LNCaP clone FGC (cell line): Measurements from ENCODE around the gene LIPA.
"Not testable (repeated sequence)": the region's sequence is repeated elsewhere in the genome, so short reads cannot be mapped to it uniquely, and the experiment has no call there.

ENCODE experiments used
- DNase-seq: peaks from one replicate; pipeline ENCODE4 v3.0.0-alpha.2; 2011; ENCODE audit warnings: low read depth
- H3K4me3 ChIP-seq: 2 replicates; pipeline ENCODE4 v1.5.1; 2011; ENCODE audit warnings: mild to moderate bottlenecking, low read depth, low read length, control low read depth
- TF ChIP-seq, protein P1 (sequence below): IDR thresholded peaks from 2 replicates; pipeline ENCODE4 v1.5.1; 2012; ENCODE audit warnings: mild to moderate bottlenecking; ENCODE audit not compliant: control insufficient read depth, insufficient read depth; ENCODE audit errors: extremely low read depth

LIPA gene

DNA sequence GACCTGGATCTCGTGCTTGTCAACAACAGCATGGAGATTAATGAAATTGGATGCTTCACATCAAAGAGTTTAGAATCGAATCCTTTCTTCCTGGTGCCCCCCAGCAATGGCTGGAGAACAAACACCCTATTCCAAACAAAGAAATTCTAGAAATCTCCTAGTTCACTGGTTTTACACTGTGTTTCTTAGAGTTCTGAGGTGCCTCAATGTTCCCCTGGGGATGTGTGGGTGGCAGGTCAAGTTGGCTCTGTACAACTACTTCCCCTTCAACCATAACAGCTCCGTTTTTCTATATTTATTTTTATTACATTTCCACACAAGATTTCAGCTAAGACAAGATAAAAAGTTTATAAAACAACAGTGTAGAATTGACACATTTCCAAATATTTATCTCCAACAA, 66.9 kb downstream of the LIPA start:
- DNase-seq: no peak
- TF ChIP-seq, protein P1, sequence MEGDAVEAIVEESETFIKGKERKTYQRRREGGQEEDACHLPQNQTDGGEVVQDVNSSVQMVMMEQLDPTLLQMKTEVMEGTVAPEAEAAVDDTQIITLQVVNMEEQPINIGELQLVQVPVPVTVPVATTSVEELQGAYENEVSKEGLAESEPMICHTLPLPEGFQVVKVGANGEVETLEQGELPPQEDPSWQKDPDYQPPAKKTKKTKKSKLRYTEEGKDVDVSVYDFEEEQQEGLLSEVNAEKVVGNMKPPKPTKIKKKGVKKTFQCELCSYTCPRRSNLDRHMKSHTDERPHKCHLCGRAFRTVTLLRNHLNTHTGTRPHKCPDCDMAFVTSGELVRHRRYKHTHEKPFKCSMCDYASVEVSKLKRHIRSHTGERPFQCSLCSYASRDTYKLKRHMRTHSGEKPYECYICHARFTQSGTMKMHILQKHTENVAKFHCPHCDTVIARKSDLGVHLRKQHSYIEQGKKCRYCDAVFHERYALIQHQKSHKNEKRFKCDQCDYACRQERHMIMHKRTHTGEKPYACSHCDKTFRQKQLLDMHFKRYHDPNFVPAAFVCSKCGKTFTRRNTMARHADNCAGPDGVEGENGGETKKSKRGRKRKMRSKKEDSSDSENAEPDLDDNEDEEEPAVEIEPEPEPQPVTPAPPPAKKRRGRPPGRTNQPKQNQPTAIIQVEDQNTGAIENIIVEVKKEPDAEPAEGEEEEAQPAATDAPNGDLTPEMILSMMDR: no peak
- no peak overlapping the region for H3K4me3 ChIP-seq

DNA sequence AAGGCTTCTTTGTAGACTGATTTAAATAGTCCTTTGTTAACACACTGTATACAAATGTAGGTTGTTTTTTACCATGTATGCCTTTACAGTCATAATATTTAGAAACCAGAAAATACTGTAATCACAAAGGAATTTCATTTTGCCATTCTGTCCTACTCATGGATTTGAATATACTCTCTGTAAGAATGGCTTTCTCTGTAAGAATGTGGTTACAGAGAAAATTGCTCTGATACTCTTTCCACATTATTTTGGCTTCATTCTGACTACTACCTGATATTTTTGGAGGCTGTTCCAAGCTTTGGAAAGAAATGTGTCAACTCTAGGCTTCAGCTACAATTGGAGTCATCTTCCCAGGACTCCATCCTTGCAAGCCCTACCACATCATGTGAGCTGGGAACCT, 68.0 kb downstream of the LIPA start:
- no peak overlapping the region for H3K4me3 ChIP-seq
- TF ChIP-seq, protein P1: no peak
- no peak for DNase-seq

DNA sequence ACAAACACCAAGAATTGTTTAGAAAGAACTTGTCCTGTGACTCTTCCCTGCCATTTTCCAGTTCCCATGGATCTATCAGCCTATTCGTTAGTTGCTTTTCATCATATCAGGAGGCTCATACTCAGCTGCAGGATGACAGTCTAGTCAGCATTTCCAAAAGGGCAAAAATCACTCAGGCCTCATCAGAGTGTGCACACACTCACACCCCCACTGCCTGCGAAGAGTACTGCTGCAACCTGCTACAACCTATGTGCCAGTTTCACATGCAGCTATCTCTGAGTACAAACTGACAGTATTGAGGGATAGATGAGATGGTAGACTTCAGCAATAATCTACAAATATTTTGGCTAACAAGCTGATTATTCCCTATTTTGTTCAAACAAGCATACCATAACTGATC, 68.7 kb downstream of the LIPA start:
- DNase-seq: no peak
- TF ChIP-seq, protein P1: no peak

DNA sequence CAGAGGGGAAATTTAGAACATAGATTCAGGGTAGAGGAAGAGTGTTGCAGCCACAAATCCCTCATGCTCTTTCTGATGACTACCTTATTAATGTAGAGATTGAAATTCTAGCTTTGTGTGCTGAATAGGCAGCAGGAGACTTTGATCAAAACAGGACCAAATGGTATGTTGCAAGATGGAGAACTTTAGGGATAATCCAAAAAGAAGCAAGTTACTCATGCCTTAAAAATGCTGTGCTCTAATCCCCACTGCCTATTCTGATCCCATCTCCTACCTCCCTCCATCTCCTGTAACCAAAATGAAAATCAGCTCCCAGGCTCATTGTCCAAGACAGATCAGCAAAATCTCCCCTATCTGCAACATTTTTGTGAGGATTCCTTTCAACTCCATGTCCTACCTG, 75.8 kb downstream of the LIPA start:
- H3K4me3 ChIP-seq: no peak overlapping the region
- no peak for DNase-seq
- TF ChIP-seq, protein P1: no peak

More for the DNA sequence above, 68.7 kb downstream of the LIPA start:
- no peak overlapping the region for H3K4me3 ChIP-seq

DNA sequence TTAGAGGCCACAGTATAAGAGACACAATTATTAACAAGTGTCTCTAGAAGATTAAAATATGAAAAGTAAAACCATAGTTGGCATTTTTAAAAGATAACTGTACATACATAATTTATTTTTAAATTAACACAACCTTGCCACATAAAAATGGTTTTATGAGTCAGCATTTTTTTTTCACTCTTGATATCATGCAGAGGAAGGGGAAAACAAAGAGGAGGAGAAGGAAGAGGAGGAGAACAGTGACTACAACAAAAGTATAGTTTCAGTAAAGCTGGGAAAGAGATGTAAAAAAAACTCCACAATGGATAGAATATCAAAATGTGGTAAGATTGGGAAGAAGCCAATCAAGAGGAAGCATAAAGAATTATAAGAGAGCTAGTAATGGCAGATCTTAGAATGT, 78.5 kb downstream of the LIPA start:
- TF ChIP-seq, protein P1: no peak
- H3K4me3 ChIP-seq: no peak overlapping the region
- no peak for DNase-seq

DNA sequence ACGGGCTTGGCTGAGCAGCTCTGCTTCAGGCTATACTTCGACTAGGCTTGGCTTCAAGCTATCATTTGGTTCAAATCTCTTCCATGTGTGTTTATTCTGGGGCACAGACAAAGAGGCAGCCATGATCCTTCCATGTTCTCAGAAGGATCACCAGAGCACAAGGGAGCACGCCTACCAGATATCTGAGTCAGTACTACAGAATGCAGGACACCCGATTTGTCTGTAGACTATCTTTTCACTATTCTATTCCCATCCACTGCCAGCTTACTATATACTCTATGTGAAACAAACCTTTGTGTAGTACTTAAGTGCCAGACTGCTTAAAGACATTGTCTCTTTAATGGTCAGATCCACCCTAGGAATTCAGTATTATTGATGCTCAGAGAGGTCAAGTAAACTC, 79.6 kb downstream of the LIPA start:
- TF ChIP-seq, protein P1: no peak
- no peak for DNase-seq
- H3K4me3 ChIP-seq: no peak overlapping the region

DNA sequence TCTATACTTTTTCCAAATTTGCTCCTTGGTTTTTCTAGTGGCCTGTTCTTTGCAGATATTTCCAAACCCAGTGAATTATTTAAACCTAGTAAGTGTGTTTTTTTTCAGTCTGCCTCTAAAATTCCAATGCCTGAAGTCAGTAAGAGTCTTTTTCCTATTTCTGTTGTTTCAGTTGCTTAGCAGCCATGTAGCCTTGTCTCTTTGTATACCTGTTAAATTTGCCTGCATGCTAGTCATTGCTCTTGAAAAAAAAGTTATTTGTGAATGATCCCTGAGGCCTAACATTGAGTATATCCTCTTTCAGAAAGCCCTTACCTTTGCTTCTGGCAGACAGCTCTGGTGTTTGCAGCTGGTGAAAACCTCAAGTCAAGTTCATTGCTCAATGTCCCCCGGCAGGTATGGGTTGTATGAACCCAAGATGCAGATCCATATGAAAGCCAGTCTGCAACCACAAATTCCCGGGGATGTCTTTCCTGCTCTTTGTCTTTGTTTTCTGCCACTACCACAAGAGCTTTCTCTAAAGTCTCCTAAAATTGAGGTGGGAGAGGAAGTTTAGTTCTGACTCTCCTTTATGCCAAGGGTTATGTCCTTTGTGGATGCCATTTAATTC, 80.2 kb downstream of the LIPA start:
- DNase-seq: no peak
- H3K4me3 ChIP-seq: no peak overlapping the region
- TF ChIP-seq, protein P1: no peak

DNA sequence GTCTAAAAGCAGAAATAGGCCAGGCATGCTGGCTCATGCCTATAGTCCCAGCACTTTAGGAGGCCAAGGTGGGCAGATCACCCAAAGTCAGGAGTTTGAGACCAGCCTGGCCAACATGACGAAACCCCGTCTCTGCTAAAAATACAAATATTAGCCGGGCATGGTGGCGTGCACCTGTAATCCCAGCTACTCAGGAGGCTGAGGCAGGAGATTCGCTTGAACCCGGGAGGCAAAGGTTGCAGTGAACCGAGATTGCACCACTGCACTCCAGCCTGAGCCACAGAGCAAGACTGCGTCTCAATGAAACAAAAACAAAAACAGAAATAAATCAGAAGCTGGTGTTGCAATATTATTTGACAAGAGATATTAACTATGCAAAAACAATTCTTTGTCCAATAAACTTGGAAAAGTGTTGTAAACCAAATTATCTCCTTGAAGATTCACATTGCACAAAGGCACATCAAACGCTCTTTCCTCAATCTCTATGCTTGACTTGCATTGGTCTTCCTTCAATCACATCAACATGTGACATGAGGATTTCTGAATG, 83.1 kb downstream of the LIPA start:
- not testable (repeated sequence) for H3K4me3 ChIP-seq, DNase-seq
